WTC11 (cell line): ENCODE data around the gene STK32B.

Experiments used
- ETV6 ChIP-seq: sonication (generic); formaldehyde crosslinking; IDR thresholded peaks from 2 replicates; pipeline ENCODE4 v1.8.1; 2022; ENCODE audit warnings: mild to moderate bottlenecking, missing genetic modification reagents
- NFYB ChIP-seq: sonication (generic); formaldehyde crosslinking; conservative IDR thresholded peaks from 2 replicates; pipeline ENCODE4 v1.8.0; 2022; ENCODE audit warnings: low read depth, missing genetic modification reagents
- ZBTB21 ChIP-seq: sonication (generic); formaldehyde crosslinking; IDR thresholded peaks from 2 replicates; pipeline ENCODE4 v1.8.1; 2023; ENCODE audit warnings: mild to moderate bottlenecking, missing genetic modification reagents, borderline replicate concordance
- TF ChIP-seq, protein P1 (sequence below): fragments of 200-600 bp; IDR thresholded peaks from 2 replicates; pipeline ENCODE4 v1.8.0; 2022; ENCODE audit warnings: antibody characterized with exemption
- TF ChIP-seq, protein P2 (sequence below): sonication (generic); formaldehyde crosslinking; IDR thresholded peaks from 2 replicates; pipeline ENCODE4 v1.8.1; 2022; ENCODE audit warnings: low read depth, missing genetic modification reagents, borderline replicate concordance
- TF ChIP-seq, protein P3 (sequence below): sonication (generic); formaldehyde crosslinking; IDR thresholded peaks from 2 replicates; pipeline ENCODE4 v1.8.1; 2023; ENCODE audit warnings: mild to moderate bottlenecking, moderate library complexity, missing genetic modification reagents
- TF ChIP-seq, protein P4 (sequence below): sonication (generic); formaldehyde crosslinking; IDR thresholded peaks from 2 replicates; pipeline ENCODE4 v1.8.0; 2022; ENCODE audit warnings: mild to moderate bottlenecking, missing genetic modification reagents

- no peak for TF ChIP-seq ETV6 (CRISPR knock-in tag)
- TF ChIP-seq, protein P1, sequence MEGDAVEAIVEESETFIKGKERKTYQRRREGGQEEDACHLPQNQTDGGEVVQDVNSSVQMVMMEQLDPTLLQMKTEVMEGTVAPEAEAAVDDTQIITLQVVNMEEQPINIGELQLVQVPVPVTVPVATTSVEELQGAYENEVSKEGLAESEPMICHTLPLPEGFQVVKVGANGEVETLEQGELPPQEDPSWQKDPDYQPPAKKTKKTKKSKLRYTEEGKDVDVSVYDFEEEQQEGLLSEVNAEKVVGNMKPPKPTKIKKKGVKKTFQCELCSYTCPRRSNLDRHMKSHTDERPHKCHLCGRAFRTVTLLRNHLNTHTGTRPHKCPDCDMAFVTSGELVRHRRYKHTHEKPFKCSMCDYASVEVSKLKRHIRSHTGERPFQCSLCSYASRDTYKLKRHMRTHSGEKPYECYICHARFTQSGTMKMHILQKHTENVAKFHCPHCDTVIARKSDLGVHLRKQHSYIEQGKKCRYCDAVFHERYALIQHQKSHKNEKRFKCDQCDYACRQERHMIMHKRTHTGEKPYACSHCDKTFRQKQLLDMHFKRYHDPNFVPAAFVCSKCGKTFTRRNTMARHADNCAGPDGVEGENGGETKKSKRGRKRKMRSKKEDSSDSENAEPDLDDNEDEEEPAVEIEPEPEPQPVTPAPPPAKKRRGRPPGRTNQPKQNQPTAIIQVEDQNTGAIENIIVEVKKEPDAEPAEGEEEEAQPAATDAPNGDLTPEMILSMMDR = no peak
- TF ChIP-seq, protein P2, sequence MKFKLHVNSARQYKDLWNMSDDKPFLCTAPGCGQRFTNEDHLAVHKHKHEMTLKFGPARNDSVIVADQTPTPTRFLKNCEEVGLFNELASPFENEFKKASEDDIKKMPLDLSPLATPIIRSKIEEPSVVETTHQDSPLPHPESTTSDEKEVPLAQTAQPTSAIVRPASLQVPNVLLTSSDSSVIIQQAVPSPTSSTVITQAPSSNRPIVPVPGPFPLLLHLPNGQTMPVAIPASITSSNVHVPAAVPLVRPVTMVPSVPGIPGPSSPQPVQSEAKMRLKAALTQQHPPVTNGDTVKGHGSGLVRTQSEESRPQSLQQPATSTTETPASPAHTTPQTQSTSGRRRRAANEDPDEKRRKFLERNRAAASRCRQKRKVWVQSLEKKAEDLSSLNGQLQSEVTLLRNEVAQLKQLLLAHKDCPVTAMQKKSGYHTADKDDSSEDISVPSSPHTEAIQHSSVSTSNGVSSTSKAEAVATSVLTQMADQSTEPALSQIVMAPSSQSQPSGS (CRISPR knock-in tag) = no peak
- TF ChIP-seq, protein P3, sequence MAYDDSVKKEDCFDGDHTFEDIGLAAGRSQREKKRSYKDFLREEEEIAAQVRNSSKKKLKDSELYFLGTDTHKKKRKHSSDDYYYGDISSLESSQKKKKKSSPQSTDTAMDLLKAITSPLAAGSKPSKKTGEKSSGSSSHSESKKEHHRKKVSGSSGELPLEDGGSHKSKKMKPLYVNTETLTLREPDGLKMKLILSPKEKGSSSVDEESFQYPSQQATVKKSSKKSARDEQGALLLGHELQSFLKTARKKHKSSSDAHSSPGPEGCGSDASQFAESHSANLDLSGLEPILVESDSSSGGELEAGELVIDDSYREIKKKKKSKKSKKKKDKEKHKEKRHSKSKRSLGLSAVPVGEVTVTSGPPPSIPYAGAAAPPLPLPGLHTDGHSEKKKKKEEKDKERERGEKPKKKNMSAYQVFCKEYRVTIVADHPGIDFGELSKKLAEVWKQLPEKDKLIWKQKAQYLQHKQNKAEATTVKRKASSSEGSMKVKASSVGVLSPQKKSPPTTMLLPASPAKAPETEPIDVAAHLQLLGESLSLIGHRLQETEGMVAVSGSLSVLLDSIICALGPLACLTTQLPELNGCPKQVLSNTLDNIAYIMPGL = no peak
- no peak for TF ChIP-seq NFYB
- TF ChIP-seq ZBTB21 (CRISPR knock-in tag) = no peak
- TF ChIP-seq, protein P4, sequence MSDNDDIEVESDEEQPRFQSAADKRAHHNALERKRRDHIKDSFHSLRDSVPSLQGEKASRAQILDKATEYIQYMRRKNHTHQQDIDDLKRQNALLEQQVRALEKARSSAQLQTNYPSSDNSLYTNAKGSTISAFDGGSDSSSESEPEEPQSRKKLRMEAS = no peak
Measured at GRCh38 chr4:5027346-5027745, 23.9 kb upstream of the STK32B start.
